GM19372 (cell line): ENCODE data around the gene ZNF385A.
"Not testable (repeated sequence)": the region's sequence is repeated elsewhere in the genome, so short reads cannot be mapped to it uniquely, and the experiment has no call there.

Source experiments
- ATAC-seq: cut with Tn5 transposase; IDR thresholded peaks from one replicate; pipeline ENCODE4 v1.9.1; 2021; ENCODE audit warnings: mild to moderate bottlenecking, low read depth, moderate library complexity; ENCODE audit not compliant: unreplicated experiment

The ZNF385A gene

GRCh38 chr12:54358945-54359761, 25.4 kb downstream of the ZNF385A start:
- peak; percentile 99 for ATAC-seq

- ATAC-seq, result peak; percentile 37
Observed at GRCh38 chr12:54358191-54358944, 26.2 kb downstream of the ZNF385A start.

- no peak for ATAC-seq
Observed at GRCh38 chr12:54357506-54358190, 26.9 kb downstream of the ZNF385A start.

GRCh38 chr12:54356951-54357356, 27.6 kb downstream of the ZNF385A start:
- ATAC-seq, result no peak

GRCh38 chr12:54356228-54356627, 28.3 kb downstream of the ZNF385A start:
- no peak for ATAC-seq

GRCh38 chr12:54355104-54355815, 29.3 kb downstream of the ZNF385A start:
- ATAC-seq, result no peak

- ATAC-seq, result not testable (repeated sequence)
Observed at GRCh38 chr12:54354271-54354670, 30.3 kb downstream of the ZNF385A start.

- ATAC-seq, result no peak
Observed at GRCh38 chr12:54352891-54353874, 31.4 kb downstream of the ZNF385A start.

GRCh38 chr12:54352022-54352531, 32.5 kb downstream of the ZNF385A start:
- ATAC-seq, result no peak

GRCh38 chr12:54351341-54351740, 33.2 kb downstream of the ZNF385A start:
- no peak for ATAC-seq

- no peak for ATAC-seq
Observed at GRCh38 chr12:54350743-54351142, 33.8 kb downstream of the ZNF385A start.

GRCh38 chr12:54349679-54350078, 34.9 kb downstream of the ZNF385A start:
- ATAC-seq, result no peak

GRCh38 chr12:54349036-54349435, 35.5 kb downstream of the ZNF385A start:
- ATAC-seq, result no peak

GRCh38 chr12:54341378-54342300, 42.9 kb downstream of the ZNF385A start:
- no peak for ATAC-seq

- ATAC-seq, result no peak
Observed at GRCh38 chr12:54340846-54341245, 43.7 kb downstream of the ZNF385A start.

GRCh38 chr12:54338698-54339296, 45.7 kb downstream of the ZNF385A start:
- no peak for ATAC-seq

- ATAC-seq, result no peak
Observed at GRCh38 chr12:54337854-54338650, 46.5 kb downstream of the ZNF385A start.
